GM19468 (cell line): Measurements from ENCODE around the gene RPS10.
"Not testable (repeated sequence)": the region's sequence is repeated elsewhere in the genome, so short reads cannot be mapped to it uniquely, and the experiment has no call there.

Experiments used
- ATAC-seq: cut with Tn5 transposase; IDR thresholded peaks from one replicate; pipeline ENCODE4 v1.9.1; 2021; ENCODE audit warnings: mild to moderate bottlenecking, moderate library complexity, moderate number of reproducible peaks; ENCODE audit not compliant: unreplicated experiment; ENCODE audit errors: extremely low read depth

RPS10 gene

GRCh38 chr6:34451192-34451591, 25.3 kb upstream of the RPS10 start:
- no peak for ATAC-seq

- ATAC-seq = no peak
Measured at GRCh38 chr6:34447910-34448309, 22.0 kb upstream of the RPS10 start.

GRCh38 chr6:34447386-34447785, 21.5 kb upstream of the RPS10 start:
- ATAC-seq = no peak

- ATAC-seq = no peak
Measured at GRCh38 chr6:34445313-34445860, 19.5 kb upstream of the RPS10 start.

- no peak for ATAC-seq
Measured at GRCh38 chr6:34441526-34441925, 15.7 kb upstream of the RPS10 start.

- no peak for ATAC-seq
Measured at GRCh38 chr6:34439442-34439841, 13.6 kb upstream of the RPS10 start.

- no peak for ATAC-seq
Measured at GRCh38 chr6:34438705-34439104, 12.8 kb upstream of the RPS10 start.

- no peak for ATAC-seq
Measured at GRCh38 chr6:34437644-34437970, 11.7 kb upstream of the RPS10 start.

- no peak for ATAC-seq
Measured at GRCh38 chr6:34436803-34437643, 11.2 kb upstream of the RPS10 start.

- ATAC-seq = no peak
Measured at GRCh38 chr6:34435916-34436315, 10.0 kb upstream of the RPS10 start.

- ATAC-seq = no peak
Measured at GRCh38 chr6:34425132-34425497, 754 bp downstream of the RPS10 start.

GRCh38 chr6:34424200-34425131, 1.4 kb downstream of the RPS10 start:
- no peak for ATAC-seq

- ATAC-seq = no peak
Measured at GRCh38 chr6:34423254-34423653, 2.6 kb downstream of the RPS10 start.

- ATAC-seq = no peak
Measured at GRCh38 chr6:34418367-34418766, 7.5 kb downstream of the RPS10 start.

- ATAC-seq = no peak
Measured at GRCh38 chr6:34416877-34417371, 8.9 kb downstream of the RPS10 start.

GRCh38 chr6:34414999-34415858, 10.6 kb downstream of the RPS10 start:
- no peak for ATAC-seq

GRCh38 chr6:34412643-34413214, 13.1 kb downstream of the RPS10 start:
- ATAC-seq = no peak

GRCh38 chr6:34412016-34412415, 13.9 kb downstream of the RPS10 start:
- no peak for ATAC-seq

- ATAC-seq = not testable (repeated sequence)
Measured at GRCh38 chr6:34407915-34408314, 18.0 kb downstream of the RPS10 start.

- ATAC-seq = no peak
Measured at GRCh38 chr6:34396518-34396917, 29.4 kb downstream of the RPS10 start.
